HUES6 (cell line): ENCODE results near the gene IARS2.

ENCODE experiments used
- H3K27ac ChIP-seq: 2 replicates; pipeline ENCODE4 v1.7.0; 2013; ENCODE audit warnings: low read depth, mild to moderate bottlenecking, low read length, inconsistent platforms
- H3K27me3 ChIP-seq: 2 replicates; pipeline ENCODE4 v1.6.1; 2013; ENCODE audit warnings: low read length; ENCODE audit not compliant: control insufficient read depth, insufficient read depth
- H3K36me3 ChIP-seq: 2 replicates; pipeline ENCODE4 v1.6.1; 2013; ENCODE audit warnings: low read length; ENCODE audit not compliant: control insufficient read depth, insufficient read depth
- H3K4me1 ChIP-seq: 2 replicates; pipeline ENCODE4 v1.6.1; 2013; ENCODE audit warnings: low read length; ENCODE audit not compliant: control insufficient read depth, insufficient read depth
- H3K4me3 ChIP-seq: 2 replicates; pipeline ENCODE4 v1.5.1; 2013; ENCODE audit warnings: low read depth, low read length
- H3K9ac ChIP-seq: one replicate; pipeline ENCODE4 v1.6.1; 2013; ENCODE audit warnings: mild to moderate bottlenecking, low read length
- H3K9me3 ChIP-seq: 2 replicates; pipeline ENCODE4 v1.6.1; 2013; ENCODE audit warnings: low read depth, low read length; ENCODE audit not compliant: control insufficient read depth, insufficient read depth

Gene IARS2

GRCh38 chr1:220094016-220094911 lies at the start of gene IARS2:
Gene IARS2 (plus strand): TSS chr1:220094132. CDS start chr1:220094217, 85 bp downstream.
- Histone ChIP-seq H3K36me3 (peaks cover 22% of the 10 kb centered on the region), H3K9ac (peak within 1 kb of the TSS; percentile 93), H3K4me3 (peak within 1 kb of the TSS; percentile 100), H3K27ac (peak within 1 kb of the TSS; percentile 89), H3K27me3 (no peaks in the 10 kb centered on the region), H3K9me3 (no peaks in the 10 kb centered on the region), H3K4me1 (peaks cover 4% of the 10 kb centered on the region; the same call in 1 of the 2 replicates)

GRCh38 chr1:220044678-220045355 lies 49.1 kb upstream of the IARS2 start:
- Histone ChIP-seq H3K27me3 (no peaks in the 10 kb centered on the region), H3K27ac (no peak overlapping the region), H3K9ac (no peak overlapping the region)

GRCh38 chr1:220045356-220046051 lies 48.4 kb upstream of the IARS2 start:
- Histone ChIP-seq H3K4me1 (0 out of 2 replicates have a peak, but pooled peaks cover 7% of the 10 kb centered on the region), H3K9ac (peak overlapping the region; percentile 78), H3K4me3 (peak overlapping the region; percentile 90), H3K27ac (no peak overlapping the region), H3K27me3 (no peaks in the 10 kb centered on the region), H3K36me3 (peaks cover 5% of the 10 kb centered on the region; the same call in 1 of the 2 replicates), H3K9me3 (no peaks in the 10 kb centered on the region)

More at GRCh38 chr1:220044678-220045355, 49.1 kb upstream of the IARS2 start:
- Histone ChIP-seq H3K4me3 (peak overlapping the region; percentile 90), H3K4me1 (0 out of 2 replicates have a peak, but pooled peaks cover 7% of the 10 kb centered on the region), H3K9me3 (no peaks in the 10 kb centered on the region), H3K36me3 (peaks cover 11% of the 10 kb centered on the region)

GRCh38 chr1:220046052-220046930 lies 47.6 kb upstream of the IARS2 start, which contains the start of gene EPRS1:
Gene EPRS1 (minus strand): TSS chr1:220046505. CDS start chr1:220046388, 117 bp downstream.
- Histone ChIP-seq H3K4me1 (0 out of 2 replicates have a peak, but pooled peaks cover 7% of the 10 kb centered on the region), H3K4me3 (peak within 1 kb of the TSS; percentile 90), H3K9ac (peak within 1 kb of the TSS; percentile 78), H3K27ac (no peak within 1 kb of the TSS), H3K9me3 (no peaks in the 10 kb centered on the region), H3K36me3 (peaks cover under 1% of the 10 kb centered on the region; the same call in 1 of the 2 replicates), H3K27me3 (no peaks in the 10 kb centered on the region)

GRCh38 chr1:220056374-220056773 lies 37.6 kb upstream of the IARS2 start:
- no peak overlapping the region for H3K27ac ChIP-seq
- no peaks in the 10 kb centered on the region for H3K9me3 ChIP-seq
- H3K9ac ChIP-seq: no peak overlapping the region

GRCh38 chr1:220060876-220061275 lies 33.1 kb upstream of the IARS2 start:
- H3K4me1 ChIP-seq: peaks cover 7% of the 10 kb centered on the region
- H3K27ac ChIP-seq: 0 out of 2 replicates have a peak overlapping the region, but pooled peaks have one; percentile 14
- H3K36me3 ChIP-seq: peaks cover 15% of the 10 kb centered on the region
- no peaks in the 10 kb centered on the region for H3K9me3 ChIP-seq
- H3K4me3 ChIP-seq: no peak overlapping the region
- H3K9ac ChIP-seq: no peak overlapping the region
- H3K27me3 ChIP-seq: no peaks in the 10 kb centered on the region

More at GRCh38 chr1:220056374-220056773, 37.6 kb upstream of the IARS2 start:
- Histone ChIP-seq H3K36me3 (peaks cover 3% of the 10 kb centered on the region; the same call in 1 of the 2 replicates), H3K27me3 (no peaks in the 10 kb centered on the region), H3K4me3 (no peak overlapping the region), H3K4me1 (peaks cover 7% of the 10 kb centered on the region)

- no peaks in the 10 kb centered on the region for H3K27me3 ChIP-seq
- H3K36me3 ChIP-seq: peaks cover 19% of the 10 kb centered on the region
- H3K9ac ChIP-seq: no peak overlapping the region
- no peaks in the 10 kb centered on the region for H3K9me3 ChIP-seq
- peaks cover 7% of the 10 kb centered on the region for H3K4me1 ChIP-seq
- H3K27ac ChIP-seq: no peak overlapping the region
- no peak overlapping the region for H3K4me3 ChIP-seq
These were observed 31.3 kb upstream of the IARS2 start for GRCh38 chr1:220062629-220063028.

- H3K4me3 ChIP-seq: no peak overlapping the region
- no peaks in the 10 kb centered on the region for H3K9me3 ChIP-seq
- no peak overlapping the region for H3K9ac ChIP-seq
- peaks cover 24% of the 10 kb centered on the region for H3K36me3 ChIP-seq
- H3K27ac ChIP-seq: no peak overlapping the region
- no peaks in the 10 kb centered on the region for H3K27me3 ChIP-seq
- no peaks in the 10 kb centered on the region for H3K4me1 ChIP-seq
These were observed 26.4 kb upstream of the IARS2 start for GRCh38 chr1:220067269-220068204.
